K562 (cell line): ENCODE data around the gene NR3C1. TPM values are rescaled to one million over a fixed set of nuclear protein-coding genes. Genes with fewer than 3 reads are reported as not detected.

ENCODE experiments used
- ARID1B ChIP-seq: fragments of 450-650 bp; IDR thresholded peaks from 2 replicates; pipeline ENCODE4 v1.6.1; 2016; ENCODE audit warnings: antibody characterized with exemption, mild to moderate bottlenecking, inconsistent platforms
- ATF1 ChIP-seq, 2 experiments: fragments of 450-650 bp in 1 of 2; IDR thresholded peaks; 2 replicates each; pipeline ENCODE4 v1.6.1; 2016; ENCODE audit warnings: missing compliant biosample characterization in 1 of 2, missing genetic modification characterization in 1 of 2
- BACH1 ChIP-seq: fragments of 200-800 bp; sonication (Bioruptor generic); IDR thresholded peaks from 2 replicates; pipeline ENCODE4 v1.6.1; 2016; ENCODE audit warnings: missing genetic modification characterization, missing compliant biosample characterization
- C11orf30 ChIP-seq: fragments of 450-650 bp; IDR thresholded peaks from 2 replicates; pipeline ENCODE4 v1.6.1; 2016; ENCODE audit warnings: low read depth, mild to moderate bottlenecking
- CHD7 ChIP-seq: fragments of 200-600 bp; sonication (generic); IDR thresholded peaks from one replicate; pipeline ENCODE4 v1.6.1; 2012; ENCODE audit warnings: mild to moderate bottlenecking, low read depth, low read length, inconsistent platforms
- HES1 ChIP-seq: fragments of 450-650 bp; IDR thresholded peaks from 2 replicates; pipeline ENCODE4 v1.6.1; 2016; ENCODE audit warnings: low read depth, mild to moderate bottlenecking, moderate library complexity
- HNRNPL ChIP-seq: fragments of 200-400 bp; formaldehyde crosslinking; IDR thresholded peaks from 2 replicates; pipeline ENCODE4 v1.6.1; 2017; ENCODE audit warnings: low read depth, mild to moderate bottlenecking, low read length
- LCOR ChIP-seq: sonication (generic); formaldehyde crosslinking; IDR thresholded peaks from 2 replicates; pipeline ENCODE4 v1.8.0; 2022; ENCODE audit warnings: mild to moderate bottlenecking, missing genetic modification reagents
- NCOA6 ChIP-seq: fragments of 450-650 bp; IDR thresholded peaks from 2 replicates; pipeline ENCODE4 v1.6.1; 2017; ENCODE audit warnings: mild to moderate bottlenecking
- NELFE ChIP-seq: IDR thresholded peaks from 2 replicates; pipeline ENCODE4 v1.6.1; 2011; ENCODE audit warnings: mild to moderate bottlenecking; ENCODE audit not compliant: insufficient read depth, insufficient read length
- SMAD3 ChIP-seq: fragments of 450-650 bp; formaldehyde crosslinking; conservative IDR thresholded peaks from 2 replicates; pipeline ENCODE4 v1.4.0; 2020; ENCODE audit warnings: mild to moderate bottlenecking
- YBX1 ChIP-seq: fragments of 450-650 bp; IDR thresholded peaks from 2 replicates; pipeline ENCODE4 v1.7.1; 2016; ENCODE audit warnings: mild to moderate bottlenecking
- ZC3H4 ChIP-seq: sonication (generic); formaldehyde crosslinking; IDR thresholded peaks from 2 replicates; pipeline ENCODE4 v1.9.0; 2021; ENCODE audit warnings: missing genetic modification reagents, borderline replicate concordance
- ZNF184 ChIP-seq: sonication (generic); formaldehyde crosslinking; IDR thresholded peaks from 2 replicates; pipeline ENCODE4 v1.5.0; 2020; ENCODE audit warnings: missing genetic modification reagents
- ZNF398 ChIP-seq: fragments of 250-450 bp; sonication (Bioruptor Pico); IDR thresholded peaks from 2 replicates; pipeline ENCODE4 v1.8.0; 2021; ENCODE audit warnings: moderate library complexity, mild to moderate bottlenecking, inconsistent platforms
- polyA plus RNA-seq, 8 experiments: library from polyadenylated mRNA; depleted of rRNA in 4 of 8; stranded (reverse) in 5 of 8; unstranded in 3 of 8; fragments of >200 nt; fragmentation: Nextera tagmentation in 2 of 8; fragmentation: Illumina TruSeq in 1 of 8; extraction: Ambion mirVana in 2 of 8; extraction: Trizol in 1 of 8; gene quantifications; 2 replicates each; pipeline versions ENCODE4 v1.2.1 to v1.2.3, GENCODE V29; 2011 to 2014; ENCODE audit warnings: inconsistent platforms in 1 of 8, missing spikeins in 1 of 8
- total RNA-seq, 7 experiments: library from RNA; depleted of rRNA in 6 of 7; stranded (reverse); fragments of >200 nt in 6 of 7; fragmentation: Illumina TruSeq in 2 of 7; extraction: Trizol in 2 of 7; gene quantifications; 2 replicates each; pipeline versions ENCODE4 v1.2.1 to v1.2.3, GENCODE V29; 2011 to 2021; ENCODE audit warnings: low replicate concordance in 1 of 7

The NR3C1 gene
- total and polyA plus RNA-seq, 9 of the 15 experiments (the other 6 are each of a cell fraction or from before 2014, with no cell fraction given): 8.2 to 36.0 (median 15.0) TPM

- TF ChIP-seq ZNF398 (CRISPR knock-in tag) (no peak), YBX1 (no peak), HES1 (no peak), CHD7 (no peak), SMAD3 (CRISPR knock-in tag) (no peak), C11orf30 (peak; percentile 100), ATF1 (CRISPR knock-in tag; IDR thresholded peaks at IDR 0.05) (no peak), ATF1 (tag; IDR thresholded peaks at IDR 0.05) (peak; percentile 28; the same call in 1 of the 2 replicates), LCOR (CRISPR knock-in tag) (0 out of 2 replicates have a peak, but pooled peaks have one; percentile 33), ARID1B (peak; percentile 89), ZNF184 (CRISPR knock-in tag) (no peak), NELFE (no peak), BACH1 (tag) (peak; percentile 97), NCOA6 (no peak), ZC3H4 (CRISPR knock-in tag) (no peak), HNRNPL (no peak)
Observed at GRCh38 chr5:143248822-143249579, 154.5 kb downstream of the NR3C1 start (continued).
